Panc1 (cell line): ENCODE results near the gene DTNB. TPM values are rescaled to one million over a fixed set of nuclear protein-coding genes. Genes with fewer than 3 reads are reported as not detected.

Experiments
- ATAC-seq: fragments of 200-7000 bp; cut with Tn5 transposase; 2 replicates; pipeline ENCODE4 v1.9.1; 2020; ENCODE audit warnings: mild to moderate bottlenecking, moderate library complexity
- BruUV-seq: library from RNA; stranded (reverse); fragments of 400-500 nt; replicated peaks from 2 replicates; lab custom pipeline; 2021; lab: Mats Ljungman, UMichigan
- CTCF ChIA-PET: fragments of 300-600 bp; sonication (Branson Sonifier 250); formaldehyde crosslinking; loops from one replicate; lab custom pipeline; 2022; ENCODE audit warnings: antibody characterized with exemption; lab: Charles Lee
- POLR2A ChIA-PET: fragments of 300-600 bp; sonication (Branson Sonifier 250); formaldehyde crosslinking; loops from one replicate; lab custom pipeline; 2022; ENCODE audit warnings: antibody characterized with exemption; lab: Charles Lee
- DNase-seq: peaks from one replicate; pipeline ENCODE4 v3.0.0-alpha.2; 2010; ENCODE audit warnings: low read depth, low spot score
- H3K27ac ChIP-seq: 2 replicates; pipeline ENCODE4 v1.5.1; 2011; ENCODE audit warnings: mild to moderate bottlenecking, low read length, inconsistent platforms
- H3K27me3 ChIP-seq: fragments of 200-500 bp; sonication (Bioruptor generic); 2 replicates; pipeline ENCODE4 v1.6.0; 2014; ENCODE audit warnings: low read length, inconsistent platforms; ENCODE audit not compliant: control insufficient read depth, insufficient read depth
- H3K36me3 ChIP-seq: fragments of 200-500 bp; sonication (Bioruptor generic); 2 replicates; pipeline ENCODE4 v1.5.1; 2014; ENCODE audit warnings: inconsistent platforms, mild to moderate bottlenecking, low read length, moderate library complexity; ENCODE audit not compliant: control insufficient read depth, insufficient read depth
- H3K4me1 ChIP-seq: 2 replicates; pipeline ENCODE4 v1.5.1; 2011; ENCODE audit warnings: inconsistent platforms, mild to moderate bottlenecking, low read length, moderate library complexity; ENCODE audit not compliant: control insufficient read depth, insufficient read depth
- H3K4me3 ChIP-seq, 2 experiments: 2 replicates each; pipeline ENCODE4 v1.5.1; 2011 to 2012; ENCODE audit warnings: low read depth in 2 of 2, low read length in 2 of 2, mild to moderate bottlenecking in 2 of 2, inconsistent platforms in 1 of 2, moderate library complexity in 1 of 2
- H3K9me3 ChIP-seq: fragments of 200-500 bp; sonication (Bioruptor generic); 2 replicates; pipeline ENCODE4 v1.5.1; 2014; ENCODE audit warnings: low read depth, mild to moderate bottlenecking, inconsistent platforms, low read length, moderate library complexity; ENCODE audit not compliant: control insufficient read depth, insufficient read depth
- POLR2AphosphoS5 ChIP-seq: IDR thresholded peaks from 2 replicates; pipeline ENCODE4 v1.6.1; 2012; ENCODE audit warnings: mild to moderate bottlenecking, low read depth, low read length, moderate library complexity
- SIN3A ChIP-seq: IDR thresholded peaks from 2 replicates; pipeline ENCODE4 v1.6.1; 2012; ENCODE audit warnings: low read depth, mild to moderate bottlenecking, low read length, moderate library complexity, borderline replicate concordance; ENCODE audit not compliant: insufficient read depth
- TCF7L2 ChIP-seq: IDR thresholded peaks from 2 replicates; pipeline ENCODE4 v1.6.1; 2011; ENCODE audit warnings: mild to moderate bottlenecking, low read depth, low read length, inconsistent platforms
- in situ Hi-C: cut with HindIII; loops from 2 replicates; pipeline ENCODE4 v1.10.0; 2016; ENCODE audit warnings: low sequenced_read_pairs, low pct_unique_long_range_greater_than_20kb
- intact Hi-C: fragments of 100-400 bp; cut with micrococcal nuclease; formaldehyde crosslinking; loops from one replicate; pipeline ENCODE4 v1.10.0; 2022; ENCODE audit not compliant: unreplicated experiment
- total RNA-seq: library from RNA; stranded (reverse); gene quantifications from one replicate; pipeline ENCODE4 v1.2.1, GENCODE V29; 2021; ENCODE audit not compliant: unreplicated experiment
- TF ChIP-seq, protein P1 (sequence below): fragments of 450-650 bp; IDR thresholded peaks from 2 replicates; pipeline ENCODE4 v1.5.1; 2017; ENCODE audit warnings: mild to moderate bottlenecking
- TF ChIP-seq, protein P2 (sequence below), 2 experiments: IDR thresholded peaks; 2 replicates each; pipeline ENCODE4 v1.6.1; 2011 to 2012; ENCODE audit warnings: low read depth in 2 of 2, control low read depth in 1 of 2, low read length in 1 of 2, mild to moderate bottlenecking in 1 of 2, moderate library complexity in 1 of 2; ENCODE audit not compliant: insufficient read depth in 1 of 2

The DTNB gene
- total RNA-seq, 1 experiment from 2014 or later = 37.8 TPM

DNA sequence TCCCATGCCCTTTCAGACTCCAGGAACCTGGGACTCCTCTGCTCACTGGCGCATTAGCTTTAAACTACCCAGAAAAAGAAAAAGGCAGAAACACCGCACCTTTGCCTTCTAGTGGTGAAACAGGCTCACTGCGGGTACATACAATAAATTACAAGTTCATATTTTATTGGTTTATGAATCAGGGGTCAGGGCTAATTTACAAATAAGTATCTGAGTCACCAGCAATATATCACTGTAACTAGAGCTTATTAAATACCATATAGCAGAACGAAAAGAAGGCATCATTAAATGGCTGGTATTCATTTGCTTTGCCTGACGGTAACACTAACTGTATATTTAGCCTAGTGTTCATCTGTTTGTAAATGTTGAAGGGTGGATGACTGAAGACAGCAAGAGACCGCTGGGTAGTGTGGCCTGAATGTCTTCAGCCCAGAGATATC, 26.9 kb upstream of the DTNB start:
- Histone ChIP-seq H3K4me1 (peaks cover 13% of the 10 kb centered on the region), H3K9me3 (no peaks in the 10 kb centered on the region), H3K4me3 (no peak overlapping the region), H3K27ac (no peak overlapping the region), H3K27me3 (no peaks in the 10 kb centered on the region), H3K36me3 (no peaks in the 10 kb centered on the region)
- DNase-seq (peak; percentile 61), ATAC-seq (peak; percentile 78)
- no TSS peak for BruUV-seq
- in situ Hi-C loops (no loop called here), intact Hi-C loops (no loop called here)
- TF ChIP-seq, protein P1, sequence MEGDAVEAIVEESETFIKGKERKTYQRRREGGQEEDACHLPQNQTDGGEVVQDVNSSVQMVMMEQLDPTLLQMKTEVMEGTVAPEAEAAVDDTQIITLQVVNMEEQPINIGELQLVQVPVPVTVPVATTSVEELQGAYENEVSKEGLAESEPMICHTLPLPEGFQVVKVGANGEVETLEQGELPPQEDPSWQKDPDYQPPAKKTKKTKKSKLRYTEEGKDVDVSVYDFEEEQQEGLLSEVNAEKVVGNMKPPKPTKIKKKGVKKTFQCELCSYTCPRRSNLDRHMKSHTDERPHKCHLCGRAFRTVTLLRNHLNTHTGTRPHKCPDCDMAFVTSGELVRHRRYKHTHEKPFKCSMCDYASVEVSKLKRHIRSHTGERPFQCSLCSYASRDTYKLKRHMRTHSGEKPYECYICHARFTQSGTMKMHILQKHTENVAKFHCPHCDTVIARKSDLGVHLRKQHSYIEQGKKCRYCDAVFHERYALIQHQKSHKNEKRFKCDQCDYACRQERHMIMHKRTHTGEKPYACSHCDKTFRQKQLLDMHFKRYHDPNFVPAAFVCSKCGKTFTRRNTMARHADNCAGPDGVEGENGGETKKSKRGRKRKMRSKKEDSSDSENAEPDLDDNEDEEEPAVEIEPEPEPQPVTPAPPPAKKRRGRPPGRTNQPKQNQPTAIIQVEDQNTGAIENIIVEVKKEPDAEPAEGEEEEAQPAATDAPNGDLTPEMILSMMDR = peak; percentile 89
- TF ChIP-seq POLR2AphosphoS5 = no peak
- TF ChIP-seq, protein P2, sequence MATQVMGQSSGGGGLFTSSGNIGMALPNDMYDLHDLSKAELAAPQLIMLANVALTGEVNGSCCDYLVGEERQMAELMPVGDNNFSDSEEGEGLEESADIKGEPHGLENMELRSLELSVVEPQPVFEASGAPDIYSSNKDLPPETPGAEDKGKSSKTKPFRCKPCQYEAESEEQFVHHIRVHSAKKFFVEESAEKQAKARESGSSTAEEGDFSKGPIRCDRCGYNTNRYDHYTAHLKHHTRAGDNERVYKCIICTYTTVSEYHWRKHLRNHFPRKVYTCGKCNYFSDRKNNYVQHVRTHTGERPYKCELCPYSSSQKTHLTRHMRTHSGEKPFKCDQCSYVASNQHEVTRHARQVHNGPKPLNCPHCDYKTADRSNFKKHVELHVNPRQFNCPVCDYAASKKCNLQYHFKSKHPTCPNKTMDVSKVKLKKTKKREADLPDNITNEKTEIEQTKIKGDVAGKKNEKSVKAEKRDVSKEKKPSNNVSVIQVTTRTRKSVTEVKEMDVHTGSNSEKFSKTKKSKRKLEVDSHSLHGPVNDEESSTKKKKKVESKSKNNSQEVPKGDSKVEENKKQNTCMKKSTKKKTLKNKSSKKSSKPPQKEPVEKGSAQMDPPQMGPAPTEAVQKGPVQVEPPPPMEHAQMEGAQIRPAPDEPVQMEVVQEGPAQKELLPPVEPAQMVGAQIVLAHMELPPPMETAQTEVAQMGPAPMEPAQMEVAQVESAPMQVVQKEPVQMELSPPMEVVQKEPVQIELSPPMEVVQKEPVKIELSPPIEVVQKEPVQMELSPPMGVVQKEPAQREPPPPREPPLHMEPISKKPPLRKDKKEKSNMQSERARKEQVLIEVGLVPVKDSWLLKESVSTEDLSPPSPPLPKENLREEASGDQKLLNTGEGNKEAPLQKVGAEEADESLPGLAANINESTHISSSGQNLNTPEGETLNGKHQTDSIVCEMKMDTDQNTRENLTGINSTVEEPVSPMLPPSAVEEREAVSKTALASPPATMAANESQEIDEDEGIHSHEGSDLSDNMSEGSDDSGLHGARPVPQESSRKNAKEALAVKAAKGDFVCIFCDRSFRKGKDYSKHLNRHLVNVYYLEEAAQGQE (IDR thresholded peaks at IDR 0.05; ENCODE audit: insufficient read depth in 1 of 2, low read depth in 2 of 2, low read length in 1 of 2) = no peak
- TF ChIP-seq SIN3A = no peak
- 0 out of 2 replicates have a peak, but pooled peaks have one; percentile 46 for TF ChIP-seq TCF7L2
- ChIA-PET POLR2A (no interaction called here), CTCF (interaction anchor here (0.9 to 4.7 kb wide), 3 partner anchors 15 to 93 kb away, joined by 4 to 25 read pairs (median 5); no protein-coding TSS in a partner anchor)

DNA sequence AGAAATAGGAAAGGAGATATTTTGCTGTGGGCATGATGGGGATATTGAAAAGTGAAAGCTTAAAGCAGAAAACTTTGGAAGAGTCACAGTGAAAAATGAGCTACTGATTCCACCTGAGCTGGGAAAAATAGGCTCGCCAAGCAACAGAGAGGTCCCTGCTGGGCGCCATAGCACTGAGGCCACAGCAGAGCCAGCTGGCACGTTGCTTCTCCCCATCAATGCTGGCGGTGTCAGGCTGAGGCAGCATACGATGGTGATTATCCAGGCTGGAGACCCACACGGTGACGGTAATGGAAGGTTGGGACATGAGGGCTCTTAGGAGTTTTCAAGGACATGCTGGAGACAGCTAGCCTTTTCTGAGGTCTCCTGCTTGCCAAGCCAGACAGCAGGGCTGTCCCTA, 25.8 kb upstream of the DTNB start:
- TF ChIP-seq SIN3A (no peak), TCF7L2 (no peak), POLR2AphosphoS5 (no peak)
- TF ChIP-seq, protein P1 = no peak
- TF ChIP-seq, protein P2 (IDR thresholded peaks at IDR 0.05; ENCODE audit: insufficient read depth in 1 of 2, low read depth in 2 of 2, low read length in 1 of 2) = no peak
- in situ Hi-C loops = no loop called here
- ATAC-seq = no peak

More for the DNA sequence above, 25.8 kb upstream of the DTNB start:
- H3K4me1 ChIP-seq = peaks cover 13% of the 10 kb centered on the region
- intact Hi-C loops = no loop called here
- no TSS peak for BruUV-seq
- H3K4me3 ChIP-seq = no peak overlapping the region
- POLR2A ChIA-PET = interaction anchor here (1.1 kb wide), 1 partner anchor 89 kb away, joined by 3 read pairs; no protein-coding TSS in a partner anchor
- DNase-seq = no peak
- no peaks in the 10 kb centered on the region for H3K27me3 ChIP-seq
- H3K36me3 ChIP-seq = no peaks in the 10 kb centered on the region
- CTCF ChIA-PET = interaction anchor here (0.7 to 4.7 kb wide), 4 partner anchors 10 to 92 kb away, joined by 3 to 25 read pairs (median 4); no protein-coding TSS in a partner anchor
- H3K27ac ChIP-seq = no peak overlapping the region
- H3K9me3 ChIP-seq = no peaks in the 10 kb centered on the region
